Amniotic epithelial cell (primary cell): ENCODE data around the gene BCL6B.

Source experiments
- DNase-seq: peaks from one replicate; pipeline ENCODE4 v3.0.0-alpha.2; 2010; ENCODE audit warnings: low read depth

The BCL6B gene

GRCh38 chr17:7060165-7060891 lies 37.5 kb downstream of the BCL6B start:
- peak; percentile 80 for DNase-seq

DNA sequence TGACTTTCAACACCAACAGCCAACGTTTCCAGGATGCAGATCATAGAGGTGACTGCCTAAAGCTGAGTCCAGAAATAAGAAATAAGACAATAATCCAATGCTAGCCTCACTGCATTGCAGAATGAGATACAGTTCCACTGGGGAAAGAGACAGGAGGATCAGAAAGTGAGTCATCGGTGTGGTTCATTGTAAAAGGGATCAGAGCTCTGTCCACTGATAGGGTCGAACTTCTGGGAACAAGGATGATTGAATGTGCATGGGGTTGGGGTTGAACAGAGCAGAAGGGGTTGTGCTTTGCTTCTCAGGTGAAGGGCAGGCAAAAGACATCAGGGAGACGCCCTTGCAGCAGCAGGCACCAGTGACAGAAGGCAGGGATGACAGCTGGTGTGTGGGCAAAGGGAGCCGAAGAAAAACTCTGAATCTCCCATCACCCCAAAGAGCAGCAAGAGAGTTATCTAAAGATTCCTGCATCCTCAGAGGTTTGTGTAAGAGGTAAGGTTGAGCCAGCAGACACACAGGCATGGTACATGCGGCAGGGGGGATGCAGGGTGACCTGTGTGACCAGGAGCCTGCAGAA lies 40.8 kb downstream of the BCL6B start:
- peak; percentile 46 for DNase-seq

- DNase-seq: peak; percentile 57
Measured at GRCh38 chr17:7064261-7064660, 41.4 kb downstream of the BCL6B start.

DNA sequence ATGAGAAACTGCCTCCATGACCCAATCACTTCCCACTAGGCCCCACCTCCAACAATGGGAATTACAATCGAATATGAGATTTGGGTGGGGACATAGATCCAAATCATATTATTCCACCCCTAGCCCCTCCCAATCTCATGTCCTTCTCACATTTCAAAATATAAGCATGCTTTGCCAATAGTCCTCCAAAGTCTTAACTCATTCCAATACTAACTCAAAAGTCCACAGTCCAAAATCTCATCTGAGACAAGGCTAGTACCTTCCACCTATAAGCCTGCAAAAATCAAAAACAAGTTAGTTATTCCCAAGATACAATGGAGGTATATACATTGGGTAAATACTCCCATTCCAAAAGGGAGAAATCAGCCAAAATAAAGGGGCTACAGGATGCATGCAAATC lies 44.3 kb downstream of the BCL6B start:
- DNase-seq: no peak

DNA sequence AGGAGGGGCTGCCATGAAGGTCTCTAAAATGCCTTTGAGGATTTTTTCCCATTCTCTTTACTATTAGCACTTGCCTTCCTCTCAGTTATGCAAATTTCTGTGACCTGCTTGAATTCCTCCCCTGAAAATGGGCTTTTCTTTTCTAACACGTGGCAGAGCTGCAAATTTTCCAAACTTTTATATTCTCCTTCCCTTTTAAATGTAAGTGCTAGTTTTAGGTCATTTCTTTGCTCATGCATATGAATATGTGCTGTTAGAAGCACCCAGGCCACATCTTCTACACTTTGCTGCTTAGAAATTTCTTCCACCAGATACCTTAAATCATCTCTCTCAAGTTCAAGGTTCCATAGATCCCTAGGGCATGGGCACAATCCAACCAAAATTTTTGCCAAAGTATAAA lies 45.4 kb downstream of the BCL6B start:
- no peak for DNase-seq

- DNase-seq: no peak
Measured at GRCh38 chr17:7070712-7071111, 47.9 kb downstream of the BCL6B start.

DNA sequence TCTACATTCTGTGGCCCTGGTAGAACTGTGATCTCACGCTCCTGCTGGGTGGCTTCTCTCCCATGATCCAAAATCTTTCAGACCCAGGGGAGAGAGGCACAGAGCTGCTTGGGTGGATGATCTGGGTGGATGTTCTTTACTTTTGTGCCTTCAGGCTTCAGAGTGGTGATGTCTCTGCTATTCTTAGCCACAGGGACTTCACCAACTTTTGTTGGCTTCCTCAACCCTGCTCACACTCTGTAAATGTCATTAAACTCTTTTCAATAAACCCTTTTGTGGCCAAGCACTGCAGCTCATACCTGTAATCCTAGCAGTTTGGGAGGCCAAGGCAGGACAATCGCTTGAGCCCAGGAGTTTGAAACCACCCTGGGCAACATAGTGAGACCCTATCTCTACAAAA lies 49.6 kb downstream of the BCL6B start:
- no peak for DNase-seq

GRCh38 chr17:7074931-7075330 lies 52.1 kb downstream of the BCL6B start:
- DNase-seq: no peak

DNA sequence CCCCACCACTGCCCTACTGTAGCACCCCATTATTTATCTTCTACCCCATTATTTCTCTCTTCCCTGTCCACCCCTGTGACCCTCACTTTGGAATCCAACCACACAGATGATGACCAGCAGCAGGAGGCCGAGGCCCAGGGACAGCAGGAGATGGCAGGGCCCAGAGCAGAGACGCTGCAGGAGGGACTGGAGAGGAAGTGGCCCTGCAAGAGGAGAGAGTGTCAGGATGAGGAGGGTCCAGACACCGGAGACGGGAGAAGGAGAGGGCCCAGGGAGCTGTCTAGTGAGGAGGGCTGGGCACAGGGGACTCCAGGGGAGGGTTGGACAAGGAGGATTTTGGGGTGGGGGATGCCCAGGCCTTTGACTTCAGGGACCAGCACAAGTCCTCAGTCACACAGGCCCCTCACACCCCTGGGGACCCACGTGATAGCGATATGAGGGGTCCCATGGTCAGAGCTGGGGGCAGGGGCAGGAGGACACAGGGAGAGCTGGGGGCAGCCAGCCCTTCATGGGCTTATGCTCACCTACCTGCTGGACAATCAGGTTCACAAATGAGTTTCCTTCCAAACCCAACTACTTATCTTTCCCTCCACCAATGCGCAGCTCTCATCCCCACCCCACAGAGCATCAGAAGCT lies 55.2 kb downstream of the BCL6B start:
- DNase-seq: no peak

DNA sequence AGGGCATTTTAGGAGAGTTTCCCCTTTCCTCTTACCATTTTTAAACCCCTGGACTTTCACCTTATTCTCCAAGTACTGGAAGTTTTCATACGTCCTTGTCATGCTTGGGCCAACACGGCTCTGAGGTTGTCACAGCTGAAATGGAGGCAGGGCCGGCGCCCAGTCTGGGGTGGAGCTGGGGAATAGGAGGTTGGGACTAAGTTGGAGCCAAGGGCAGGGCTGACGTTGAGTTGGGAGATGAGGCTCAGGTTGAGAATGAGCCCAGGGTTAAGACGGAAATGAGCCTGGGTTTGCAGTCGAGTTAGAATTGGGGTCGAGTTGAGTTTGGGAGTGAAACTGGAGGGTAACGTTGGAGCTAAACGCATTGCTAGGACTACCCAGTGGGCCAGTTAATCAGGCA lies 55.9 kb downstream of the BCL6B start:
- DNase-seq: no peak
